ENCODE data around the gene CCDC187.

DNA sequence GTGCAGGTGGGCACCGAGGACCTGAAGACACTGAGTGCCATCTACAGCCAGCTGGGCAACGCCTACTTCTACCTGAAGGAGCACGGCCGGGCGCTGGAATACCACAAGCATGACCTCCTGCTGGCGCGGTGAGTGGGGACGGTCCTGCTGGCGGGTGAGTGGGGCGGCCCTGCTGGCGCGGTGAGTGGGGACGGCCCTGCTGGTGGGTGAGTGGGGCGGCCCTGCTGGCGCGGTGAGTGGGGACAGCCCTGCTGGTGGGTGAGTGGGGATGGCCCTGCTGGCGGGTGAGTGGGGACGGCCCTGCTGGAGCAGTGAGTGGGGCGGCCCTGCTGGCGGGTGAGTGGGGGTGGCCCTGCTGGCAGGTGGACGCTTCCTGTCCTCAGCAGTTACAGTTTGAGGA lies 30.6 kb upstream of the CCDC187 start:
- no peak for TF ChIP-seq TAF1 (IDR thresholded peaks at IDR 0.05; ENCODE audit: low read depth, low read length)
- TF ChIP-seq POLR2A (IDR thresholded peaks at IDR 0.05; ENCODE audit: low read depth, low read length): no peak
- no peak for TF ChIP-seq SPI1 (IDR thresholded peaks at IDR 0.05; ENCODE audit: low read depth, low read length)
- TF ChIP-seq POLR2AphosphoS5 (IDR thresholded peaks at IDR 0.05; ENCODE audit: low read depth, low read length): no peak
- TF ChIP-seq PAX5 (IDR thresholded peaks at IDR 0.05; ENCODE audit: insufficient read depth, low read length, severe bottlenecking): no peak

Measured in GM12891 (cell line).